Fibroblast of villous mesenchyme (primary cell): ENCODE data around the gene SMAD7. TPM values are rescaled to one million over a fixed set of nuclear protein-coding genes. Genes with fewer than 3 reads are reported as not detected.

ENCODE experiments used
- DNase-seq: peaks from one replicate; pipeline ENCODE4 v3.0.0-alpha.2; 2010; ENCODE audit warnings: low read depth
- H3K4me3 ChIP-seq: 2 replicates; pipeline ENCODE4 v1.5.1; 2011; ENCODE audit warnings: low read depth, mild to moderate bottlenecking, low read length
- total RNA-seq: library from RNA; depleted of rRNA; stranded (reverse); fragments of >200 nt; gene quantifications from 2 replicates; pipeline ENCODE4 v1.2.3, GENCODE V29; 2012
- TF ChIP-seq, protein P1 (sequence below): IDR thresholded peaks from 2 replicates; pipeline ENCODE4 v1.5.1; 2012; ENCODE audit warnings: low read depth, mild to moderate bottlenecking, low read length; ENCODE audit not compliant: insufficient read depth

SMAD7 gene
- total RNA-seq, 1 donor = 28.9 TPM

DNA sequence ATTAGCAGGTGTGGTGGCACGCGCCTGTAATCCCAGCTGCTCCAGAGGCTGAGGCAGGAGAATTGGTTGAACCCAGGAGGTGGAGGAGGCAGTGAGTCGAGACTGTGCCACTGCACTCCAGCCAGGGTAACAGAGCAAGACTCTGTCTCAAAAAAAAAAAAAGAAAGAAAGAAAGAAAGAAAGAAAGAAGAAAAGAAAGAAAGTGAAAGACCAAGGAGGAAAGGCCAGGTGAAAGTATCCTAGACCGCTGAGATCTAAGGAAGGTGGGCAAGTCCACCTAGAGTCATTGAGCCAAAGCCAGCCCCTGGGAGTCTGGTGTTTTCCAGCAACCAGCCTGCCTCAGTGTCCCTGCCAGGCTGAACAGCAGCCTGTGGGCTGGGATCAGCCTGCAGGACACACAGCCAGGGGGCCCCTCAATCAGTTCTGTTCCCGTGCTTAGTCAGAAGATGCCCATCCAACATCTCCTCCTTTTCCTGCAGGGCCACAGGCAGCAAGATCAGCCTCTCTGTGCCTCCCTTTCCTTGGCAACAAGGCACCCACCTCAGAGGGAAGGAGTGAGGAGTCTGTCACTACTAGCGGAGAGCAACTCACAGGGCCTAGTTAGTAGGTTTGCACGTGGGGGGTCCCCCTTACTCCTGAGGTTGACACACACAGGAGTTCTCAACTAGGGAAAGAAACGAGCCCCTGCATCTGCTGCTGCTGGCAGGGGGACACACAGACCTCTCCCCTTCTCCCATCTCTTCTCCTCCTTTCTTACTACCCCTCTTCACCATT lies 64.1 kb downstream of the SMAD7 start:
- TF ChIP-seq, protein P1, sequence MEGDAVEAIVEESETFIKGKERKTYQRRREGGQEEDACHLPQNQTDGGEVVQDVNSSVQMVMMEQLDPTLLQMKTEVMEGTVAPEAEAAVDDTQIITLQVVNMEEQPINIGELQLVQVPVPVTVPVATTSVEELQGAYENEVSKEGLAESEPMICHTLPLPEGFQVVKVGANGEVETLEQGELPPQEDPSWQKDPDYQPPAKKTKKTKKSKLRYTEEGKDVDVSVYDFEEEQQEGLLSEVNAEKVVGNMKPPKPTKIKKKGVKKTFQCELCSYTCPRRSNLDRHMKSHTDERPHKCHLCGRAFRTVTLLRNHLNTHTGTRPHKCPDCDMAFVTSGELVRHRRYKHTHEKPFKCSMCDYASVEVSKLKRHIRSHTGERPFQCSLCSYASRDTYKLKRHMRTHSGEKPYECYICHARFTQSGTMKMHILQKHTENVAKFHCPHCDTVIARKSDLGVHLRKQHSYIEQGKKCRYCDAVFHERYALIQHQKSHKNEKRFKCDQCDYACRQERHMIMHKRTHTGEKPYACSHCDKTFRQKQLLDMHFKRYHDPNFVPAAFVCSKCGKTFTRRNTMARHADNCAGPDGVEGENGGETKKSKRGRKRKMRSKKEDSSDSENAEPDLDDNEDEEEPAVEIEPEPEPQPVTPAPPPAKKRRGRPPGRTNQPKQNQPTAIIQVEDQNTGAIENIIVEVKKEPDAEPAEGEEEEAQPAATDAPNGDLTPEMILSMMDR = no peak
- no peak overlapping the region for H3K4me3 ChIP-seq
- DNase-seq = no peak

DNA sequence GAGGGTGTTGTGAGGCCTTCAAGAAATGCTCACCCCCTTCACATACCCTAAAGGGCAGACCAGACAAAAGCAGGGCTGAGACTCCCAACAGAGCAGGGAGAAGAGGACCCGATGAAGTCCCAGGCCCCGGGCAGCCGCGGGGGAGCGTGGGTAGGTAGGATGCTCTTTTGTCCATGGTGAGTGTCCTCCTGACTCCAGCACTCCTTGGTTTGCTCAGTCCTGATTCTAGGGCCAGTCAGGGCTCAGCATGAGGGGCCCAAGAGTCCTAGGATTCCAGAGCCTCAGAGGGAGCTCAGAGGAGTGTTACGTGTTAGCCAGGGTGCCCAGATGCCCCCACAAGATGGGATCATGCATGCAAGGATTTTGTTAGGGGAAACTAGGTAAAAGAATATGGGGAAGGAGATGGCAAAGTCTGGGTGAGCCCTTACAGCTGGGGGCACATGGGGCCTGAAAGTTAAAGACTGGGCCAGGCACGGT lies 64.8 kb downstream of the SMAD7 start:
- no peak for DNase-seq
- no peak overlapping the region for H3K4me3 ChIP-seq
- TF ChIP-seq, protein P1 = no peak

DNA sequence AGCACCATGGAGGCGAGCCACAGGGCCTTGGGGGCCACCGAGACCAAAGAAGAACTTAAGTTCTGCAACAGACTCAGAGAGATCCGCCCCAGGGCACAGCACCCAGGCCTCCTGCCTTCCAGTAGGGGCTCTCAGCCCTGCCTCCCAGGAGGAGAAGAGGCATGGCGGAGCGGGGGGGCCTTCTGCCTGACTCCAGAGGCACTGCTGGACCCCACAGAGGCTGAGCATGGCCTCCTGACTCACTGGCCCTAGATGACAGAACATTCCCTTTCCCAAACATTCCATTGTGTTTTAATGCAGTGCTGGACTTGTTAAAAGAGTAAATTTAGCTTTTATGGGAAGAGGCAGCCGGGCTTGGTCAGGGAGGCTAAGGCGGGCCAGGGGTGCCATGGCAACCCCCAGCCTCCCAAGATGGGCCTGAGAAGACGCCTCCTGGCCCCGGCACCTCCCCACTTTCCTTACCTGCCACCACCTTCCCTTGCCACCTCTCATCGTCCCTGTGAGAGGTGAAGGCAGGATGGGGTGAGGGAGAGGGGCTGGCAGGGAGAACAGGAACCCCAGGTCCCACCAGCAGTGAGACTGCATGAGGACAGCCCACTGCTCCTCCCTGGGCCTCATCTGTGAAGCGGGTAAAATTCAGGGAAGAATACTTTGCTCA lies 65.4 kb downstream of the SMAD7 start:
- DNase-seq = peak; percentile 62
- TF ChIP-seq, protein P1 = no peak
- H3K4me3 ChIP-seq = no peak overlapping the region

DNA sequence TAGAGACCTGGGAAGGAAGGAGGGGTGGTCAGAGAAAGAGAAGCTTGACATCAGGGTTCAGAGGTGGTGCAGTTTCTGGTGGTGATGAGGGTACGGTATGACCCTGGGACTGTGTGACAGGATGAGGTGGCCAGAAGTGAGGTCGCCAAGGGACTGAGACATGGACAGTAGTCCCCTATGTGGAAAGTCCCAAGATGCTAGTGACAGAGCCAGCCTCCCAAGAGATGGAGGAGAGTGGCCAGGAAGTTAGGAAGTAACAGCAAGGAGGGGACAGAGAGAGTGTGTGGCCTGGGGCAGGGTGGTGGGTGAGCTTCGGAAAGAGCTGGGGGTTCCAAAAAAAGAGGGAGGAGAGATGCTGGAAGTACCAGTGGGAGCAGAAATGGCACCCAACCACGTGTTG lies 66.0 kb downstream of the SMAD7 start:
- TF ChIP-seq, protein P1 = no peak
- DNase-seq = no peak
- no peak overlapping the region for H3K4me3 ChIP-seq

DNA sequence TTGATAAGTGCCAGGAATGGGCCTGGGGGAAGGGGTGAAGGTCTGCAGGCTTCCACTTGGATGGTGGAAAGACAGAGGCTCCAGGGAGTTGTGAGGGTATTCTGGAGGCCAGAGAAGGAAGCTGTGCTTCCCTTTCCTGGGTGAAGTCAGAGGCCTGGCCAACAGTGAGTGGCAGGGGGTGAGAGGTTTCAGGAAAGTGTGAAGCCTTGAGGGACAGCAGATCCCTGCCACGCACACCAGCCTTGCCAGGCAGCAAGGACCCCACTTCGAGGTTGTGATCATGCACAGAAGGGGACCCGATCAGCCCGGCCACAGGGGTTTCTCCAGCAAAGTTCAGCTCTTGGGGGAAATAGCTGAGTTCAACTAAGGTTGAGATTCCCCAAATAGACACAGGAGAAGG lies 66.5 kb downstream of the SMAD7 start:
- TF ChIP-seq, protein P1 = no peak
- no peak overlapping the region for H3K4me3 ChIP-seq
- no peak for DNase-seq

DNA sequence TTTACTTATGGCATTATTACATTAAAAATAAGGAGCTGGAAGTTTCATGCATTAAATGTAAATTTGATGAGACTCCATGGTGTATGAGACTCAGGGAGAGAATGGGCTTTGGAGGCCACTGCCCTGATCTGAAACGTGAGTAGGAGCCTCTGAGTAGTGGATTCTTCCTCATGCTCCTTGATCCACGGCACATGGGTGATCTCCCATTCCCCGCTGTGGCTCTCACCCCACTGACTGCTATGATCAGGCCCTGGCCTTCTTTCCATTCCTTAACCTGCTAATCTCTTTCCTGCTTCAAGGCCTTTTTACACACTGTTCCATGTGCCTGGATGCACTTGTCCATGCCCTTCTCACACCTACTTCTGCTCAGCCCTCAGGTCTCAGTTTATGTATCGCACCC lies 68.4 kb downstream of the SMAD7 start:
- TF ChIP-seq, protein P1 = no peak
- H3K4me3 ChIP-seq = no peak overlapping the region
- no peak for DNase-seq

DNA sequence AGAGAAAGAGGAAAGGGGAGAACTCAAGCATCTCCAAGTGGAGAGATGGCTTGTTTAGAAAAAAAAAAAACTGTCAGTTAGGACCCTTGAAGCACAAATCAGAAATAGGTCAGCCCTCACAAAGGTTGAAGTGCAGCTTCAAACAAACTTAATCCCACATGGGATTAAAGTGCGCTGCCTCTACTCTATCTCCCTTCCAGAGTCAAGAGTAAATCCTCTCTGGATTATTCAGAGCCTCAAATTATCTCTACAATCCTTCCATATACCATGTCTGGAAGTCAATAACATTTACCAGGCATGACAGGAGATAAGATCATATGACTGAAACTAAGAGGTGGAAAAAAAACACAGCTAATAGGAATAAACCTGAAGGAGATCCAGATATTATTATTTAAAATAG lies 69.8 kb downstream of the SMAD7 start:
- no peak for DNase-seq
- TF ChIP-seq, protein P1 = no peak

More for the DNA sequence above, 69.8 kb downstream of the SMAD7 start:
- no peak overlapping the region for H3K4me3 ChIP-seq
